SK-N-MC (cell line): Measurements from ENCODE around the gene IMMP2L.

Source experiments
- DNase-seq: peaks from one replicate; pipeline ENCODE4 v3.0.0-alpha.2; 2011; ENCODE audit warnings: low read depth, low spot score
- H3K27ac ChIP-seq: fragments of 200-600 bp; sonication (generic); 2 replicates; pipeline ENCODE4 v1.5.1; 2016; ENCODE audit warnings: mixed run types
- H3K36me3 ChIP-seq: fragments of 200-600 bp; sonication (generic); 2 replicates; pipeline ENCODE4 v1.6.1; 2017; ENCODE audit warnings: antibody characterized with exemption, low read length, mixed read lengths; ENCODE audit not compliant: insufficient read depth
- H3K4me3 ChIP-seq: fragments of 200-600 bp; sonication (generic); 2 replicates; pipeline ENCODE4 v1.5.1; 2016
- H3K9ac ChIP-seq: fragments of 200-600 bp; sonication (generic); 2 replicates; pipeline ENCODE4 v1.8.0; 2017; ENCODE audit warnings: mixed run types, mixed read lengths; ENCODE audit not compliant: insufficient read length
- H3K9me3 ChIP-seq: fragments of 200-600 bp; sonication (generic); 2 replicates; pipeline ENCODE4 v1.6.1; 2017; ENCODE audit warnings: low read depth, mild to moderate bottlenecking, antibody characterized with exemption, low read length, moderate library complexity, mixed read lengths
- EZH2 ChIP-seq: fragments of 200-600 bp; sonication (generic); IDR thresholded peaks from one replicate; pipeline ENCODE4 v1.6.1; 2017; ENCODE audit warnings: antibody characterized with exemption
- FOXP2 ChIP-seq: optimal IDR thresholded peaks from 2 replicates; pipeline ENCODE3; 2011; ENCODE audit warnings: mild to moderate bottlenecking, moderate library complexity; ENCODE audit not compliant: insufficient read depth; ENCODE audit errors: extremely low read length, control extremely low read depth
- POLR2AphosphoS5 ChIP-seq: IDR thresholded peaks from 2 replicates; pipeline ENCODE4 v1.6.1; 2012; ENCODE audit warnings: mild to moderate bottlenecking, low read depth, low read length, borderline replicate concordance

The IMMP2L gene

DNA sequence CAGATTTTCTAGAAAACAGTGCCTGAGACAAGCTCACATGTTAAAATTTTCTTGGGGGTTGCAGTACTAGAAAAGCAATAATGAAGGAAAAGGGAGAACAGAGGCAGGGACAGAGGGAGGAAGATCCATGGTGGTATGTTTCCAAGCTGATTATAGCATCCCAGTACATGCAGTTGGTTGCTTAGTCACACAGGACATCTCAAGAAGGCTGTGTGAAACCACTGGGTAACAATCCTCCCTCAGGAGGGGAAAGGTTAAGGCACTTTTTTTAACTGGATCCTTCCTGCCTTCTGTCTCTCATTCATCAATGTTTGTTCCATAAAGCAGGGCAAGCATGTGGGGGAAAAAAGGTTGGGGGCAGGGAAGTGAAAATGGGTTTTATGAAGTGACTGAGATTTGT is 6.1 kb upstream of the IMMP2L start:
- no peaks in the 10 kb centered on the region for H3K36me3 ChIP-seq
- no peak for TF ChIP-seq FOXP2
- TF ChIP-seq POLR2AphosphoS5, result no peak
- no peak for TF ChIP-seq EZH2
- H3K9me3 ChIP-seq, result no peaks in the 10 kb centered on the region
- no peak overlapping the region for H3K27ac ChIP-seq
- H3K9ac ChIP-seq, result no peak overlapping the region
- no peak for DNase-seq
- no peak overlapping the region for H3K4me3 ChIP-seq

DNA sequence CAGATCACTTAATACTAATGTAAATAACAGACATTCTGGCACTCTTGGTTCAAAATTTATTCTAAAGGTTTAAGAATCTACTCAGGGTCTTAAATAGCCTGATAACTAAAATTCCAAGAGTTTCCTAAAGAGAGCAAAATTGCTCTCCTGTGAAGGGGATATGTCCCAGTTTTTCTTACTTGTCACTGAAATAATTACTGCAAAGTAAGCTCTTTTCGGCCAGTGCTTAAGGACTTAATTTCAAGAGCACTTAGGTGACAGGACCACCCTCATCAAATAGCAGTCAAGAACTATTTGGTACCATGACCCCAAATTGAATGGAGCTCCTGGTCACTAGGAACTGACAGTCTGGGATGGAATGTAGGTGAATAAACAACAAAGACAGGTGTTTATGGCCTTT is 1.8 kb upstream of the IMMP2L start:
- TF ChIP-seq EZH2 (no peak), POLR2AphosphoS5 (no peak), FOXP2 (no peak)
- DNase-seq, result no peak
- no peaks in the 10 kb centered on the region for H3K9me3 ChIP-seq
- H3K27ac ChIP-seq, result no peak overlapping the region
- H3K4me3 ChIP-seq, result no peak overlapping the region
- no peaks in the 10 kb centered on the region for H3K36me3 ChIP-seq
- no peak overlapping the region for H3K9ac ChIP-seq

DNA sequence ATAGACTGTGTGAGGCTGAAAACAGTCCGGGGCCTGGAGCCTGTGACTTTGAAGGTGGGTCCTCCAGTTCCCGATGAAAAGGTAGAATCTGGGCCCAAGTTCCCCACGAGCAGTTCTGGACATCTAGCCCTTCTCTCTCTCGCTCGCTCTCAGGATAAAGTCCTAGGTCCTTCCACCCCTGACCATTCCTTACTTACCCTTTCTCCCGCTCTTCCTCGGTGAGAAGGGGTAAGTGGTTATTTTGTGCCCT is 713 bp downstream of the IMMP2L start:
- H3K4me3 ChIP-seq, result peak overlapping the region; percentile 78
- peak overlapping the region; percentile 69 for H3K9ac ChIP-seq
- TF ChIP-seq POLR2AphosphoS5 (no peak), FOXP2 (no peak), EZH2 (no peak)
- H3K36me3 ChIP-seq, result peaks cover 9% of the 10 kb centered on the region; the same call in 1 of the 2 replicates
- no peak for DNase-seq
- no peaks in the 10 kb centered on the region for H3K9me3 ChIP-seq
- no peak overlapping the region for H3K27ac ChIP-seq

DNA sequence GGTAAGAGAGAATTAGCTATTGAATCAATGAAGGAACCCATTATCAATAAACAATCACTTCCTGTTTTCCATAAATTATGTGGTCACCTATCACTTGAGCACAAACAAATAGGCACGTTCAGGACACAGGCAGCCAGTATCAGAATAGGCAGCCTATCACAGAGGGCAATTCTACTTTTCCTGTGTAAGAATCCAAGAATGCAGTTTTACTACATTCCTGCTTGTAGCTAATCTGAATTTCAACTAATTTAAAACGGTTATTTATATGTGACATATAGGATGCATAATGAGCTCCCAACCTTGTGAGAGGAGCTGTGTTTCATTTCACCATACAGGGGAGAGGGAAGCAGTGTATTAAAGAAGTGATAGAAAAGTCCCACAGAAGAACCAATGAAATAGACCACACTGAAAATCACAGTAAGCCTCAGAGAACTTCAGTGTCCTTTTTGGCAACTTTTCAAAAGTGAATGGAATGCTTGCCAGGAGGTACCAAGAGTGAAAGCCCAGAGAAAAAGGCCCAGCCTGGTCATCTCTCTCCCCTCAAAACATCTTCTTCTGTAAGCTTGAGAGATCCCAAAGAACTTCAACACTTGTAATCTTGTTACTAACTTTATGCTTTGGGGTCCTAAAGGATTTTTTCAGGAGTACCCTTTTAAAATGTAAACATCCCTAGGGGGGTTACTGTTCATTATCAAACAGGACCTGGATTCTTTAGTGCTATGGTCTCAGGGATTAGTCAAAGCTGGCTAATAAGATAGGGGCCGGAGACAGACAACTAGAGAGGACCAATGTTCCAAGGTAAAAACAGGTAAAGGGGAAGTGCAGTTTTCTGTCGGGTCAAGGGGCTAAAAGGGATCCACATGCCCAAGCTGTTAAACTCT is 1.3 kb downstream of the IMMP2L start:
- no peak for DNase-seq
- TF ChIP-seq POLR2AphosphoS5 (no peak), EZH2 (no peak), FOXP2 (no peak)

DNA sequence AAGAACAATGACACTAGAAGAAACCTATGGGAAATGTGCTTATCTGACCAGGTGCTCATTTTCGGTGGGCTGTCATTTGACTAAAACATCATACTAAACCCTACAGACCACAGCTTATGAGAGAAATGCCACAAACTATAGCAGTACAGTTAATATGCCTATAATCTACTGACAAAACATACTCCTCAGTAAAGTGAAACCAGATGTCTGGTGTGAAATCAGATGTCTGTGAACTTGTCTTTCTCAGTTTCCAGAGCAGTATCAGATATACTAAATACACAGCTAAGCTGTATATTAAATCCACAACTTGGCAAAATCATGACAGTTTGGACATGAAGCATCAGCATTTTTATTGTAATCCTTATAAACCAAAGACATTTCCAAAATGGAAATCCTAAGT is 3.3 kb downstream of the IMMP2L start:
- peak; percentile 52; the same call in 1 of the 2 replicates for TF ChIP-seq POLR2AphosphoS5
- TF ChIP-seq FOXP2, result no peak
- no peak for TF ChIP-seq EZH2
- peak overlapping the region; percentile 2; the same call in 1 of the 2 replicates for H3K27ac ChIP-seq
- peak overlapping the region; percentile 47 for H3K4me3 ChIP-seq
- peak; percentile 73 for DNase-seq
- H3K9me3 ChIP-seq, result no peaks in the 10 kb centered on the region
- H3K36me3 ChIP-seq, result peaks cover 19% of the 10 kb centered on the region; the same call in 1 of the 2 replicates
- H3K9ac ChIP-seq, result no peak overlapping the region

More for the DNA sequence above, 1.3 kb downstream of the IMMP2L start:
- H3K36me3 ChIP-seq, result peaks cover 14% of the 10 kb centered on the region; the same call in 1 of the 2 replicates
- H3K9ac ChIP-seq, result peak overlapping the region; percentile 69
- no peaks in the 10 kb centered on the region for H3K9me3 ChIP-seq
- H3K27ac ChIP-seq, result no peak overlapping the region
- H3K4me3 ChIP-seq, result peak overlapping the region; percentile 78

DNA sequence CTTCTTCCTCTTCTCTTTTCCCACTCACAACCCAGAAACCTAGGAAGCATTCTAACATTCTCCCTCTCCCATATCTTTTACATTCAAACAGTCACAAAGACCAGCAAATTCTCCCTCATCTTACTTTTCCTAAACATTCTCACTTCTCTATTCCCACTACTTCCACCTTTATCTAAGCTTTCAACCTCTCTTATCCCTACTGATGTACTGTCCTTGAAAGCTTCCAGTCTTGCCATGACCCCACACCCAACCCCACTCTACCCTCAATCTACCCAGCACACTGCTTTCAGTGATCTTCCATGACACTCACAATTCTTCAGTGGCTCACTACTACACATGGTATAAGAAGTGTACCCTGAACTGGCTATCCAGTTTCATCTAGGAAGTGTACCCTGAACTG is 5.3 kb downstream of the IMMP2L start:
- Histone ChIP-seq H3K36me3 (peaks cover 19% of the 10 kb centered on the region; the same call in 1 of the 2 replicates), H3K9me3 (no peaks in the 10 kb centered on the region), H3K9ac (no peak overlapping the region), H3K27ac (no peak overlapping the region), H3K4me3 (no peak overlapping the region)
- no peak for DNase-seq
- TF ChIP-seq FOXP2 (no peak), POLR2AphosphoS5 (no peak), EZH2 (no peak)

DNA sequence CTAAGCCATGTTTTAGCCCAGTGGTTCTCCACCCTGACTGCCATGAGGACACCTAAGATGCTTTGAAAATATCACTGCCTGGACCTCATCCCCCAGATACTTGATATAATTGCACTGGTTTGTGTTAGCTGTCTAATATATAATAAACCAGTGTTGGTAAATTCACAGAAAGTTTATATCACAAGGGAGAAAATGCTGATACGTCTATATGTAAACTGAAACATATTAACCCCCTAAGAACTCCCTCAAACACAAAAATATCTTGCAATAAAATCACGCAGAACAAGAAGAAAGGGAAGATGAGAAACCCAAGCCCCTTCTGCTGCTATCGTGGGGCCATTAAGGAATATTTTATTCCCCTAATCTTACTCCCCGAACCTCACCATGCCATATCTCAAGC is 8.2 kb downstream of the IMMP2L start:
- H3K4me3 ChIP-seq, result no peak overlapping the region
- no peak for TF ChIP-seq EZH2
- no peak for TF ChIP-seq FOXP2
- TF ChIP-seq POLR2AphosphoS5, result no peak
- H3K9me3 ChIP-seq, result no peaks in the 10 kb centered on the region
- DNase-seq, result no peak
- no peak overlapping the region for H3K9ac ChIP-seq
- peaks cover 19% of the 10 kb centered on the region; the same call in 1 of the 2 replicates for H3K36me3 ChIP-seq
- no peak overlapping the region for H3K27ac ChIP-seq

DNA sequence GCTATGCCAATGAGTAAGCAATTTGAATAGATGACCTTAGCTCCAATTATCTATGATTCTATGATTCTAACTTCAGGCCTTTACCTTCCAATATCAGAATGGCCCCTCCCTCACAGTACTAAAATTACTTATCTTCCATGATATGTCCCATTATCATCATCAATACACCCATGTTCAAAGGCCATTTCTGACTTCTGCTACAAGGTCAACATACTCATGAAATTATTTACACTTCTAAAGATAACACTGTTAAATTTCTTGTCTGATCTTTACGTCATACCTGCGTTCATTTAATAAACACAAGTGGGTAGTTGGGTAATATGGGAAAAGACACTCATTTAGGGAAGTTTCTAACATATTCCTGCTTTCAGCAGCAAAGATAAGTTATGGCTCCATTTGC is 21.2 kb downstream of the IMMP2L start:
- Histone ChIP-seq H3K4me3 (no peak overlapping the region), H3K9ac (no peak overlapping the region), H3K9me3 (no peaks in the 10 kb centered on the region), H3K27ac (no peak overlapping the region), H3K36me3 (no peaks in the 10 kb centered on the region)
- no peak for DNase-seq
- TF ChIP-seq FOXP2 (no peak), EZH2 (no peak), POLR2AphosphoS5 (no peak)

DNA sequence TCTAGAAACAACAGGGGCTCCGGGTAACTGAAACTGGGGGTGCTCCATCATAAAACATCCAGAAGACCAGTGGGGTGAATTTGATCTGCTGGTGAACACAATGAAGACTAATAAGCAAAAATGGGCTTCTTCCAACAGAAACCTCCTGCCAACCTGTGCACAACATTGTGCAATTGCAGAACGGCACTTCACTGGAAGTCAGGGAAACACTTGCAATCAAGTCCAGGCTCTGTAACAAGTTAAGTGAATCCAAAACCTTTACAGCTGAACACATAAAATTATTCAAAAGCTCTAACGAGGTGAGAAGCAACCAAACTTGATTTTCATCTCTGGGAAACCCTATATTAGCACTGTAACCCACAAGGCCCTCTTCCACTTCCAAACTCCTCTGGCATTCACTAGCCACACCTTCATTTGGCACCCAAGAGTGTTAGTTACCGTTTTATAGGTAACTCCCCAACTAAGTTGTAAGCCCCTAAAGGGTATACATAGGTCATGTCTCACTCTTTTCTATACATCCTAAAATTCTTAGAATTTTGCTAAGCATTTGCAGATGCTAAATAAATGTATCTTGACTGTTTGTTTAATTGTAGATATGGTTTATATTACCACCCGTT is 22.0 kb downstream of the IMMP2L start:
- TF ChIP-seq POLR2AphosphoS5 (no peak), FOXP2 (no peak), EZH2 (no peak)
- Histone ChIP-seq H3K9ac (no peak overlapping the region), H3K36me3 (no peaks in the 10 kb centered on the region), H3K9me3 (no peaks in the 10 kb centered on the region), H3K27ac (no peak overlapping the region), H3K4me3 (no peak overlapping the region)
- DNase-seq, result no peak
